Caco-2 (cell line): ENCODE results near the gene CRPPA. TPM values are rescaled to one million over a fixed set of nuclear protein-coding genes. Genes with fewer than 3 reads are reported as not detected.

ENCODE experiments used
- BruUV-seq: library from RNA; stranded (reverse); fragments of 400-500 nt; replicated peaks from 2 replicates; lab custom pipeline; 2021; lab: Mats Ljungman, UMichigan
- CTCF ChIA-PET: fragments of 300-600 bp; sonication (Branson Sonifier 250); formaldehyde crosslinking; loops from one replicate; lab custom pipeline; 2022; ENCODE audit warnings: antibody characterized with exemption; lab: Charles Lee
- POLR2A ChIA-PET: fragments of 300-600 bp; sonication (Branson Sonifier 250); formaldehyde crosslinking; loops from one replicate; lab custom pipeline; 2022; ENCODE audit warnings: antibody characterized with exemption; lab: Charles Lee
- DNase-seq, 2 experiments: peaks; one replicate each; pipeline versions ENCODE4 v3.0.0 to v3.0.0-alpha.2; 2020 to 2022
- H3K27me3 ChIP-seq: replicated peaks from 2 replicates; pipeline ENCODE4 v1.6.0; 2011; ENCODE audit warnings: low read length; ENCODE audit not compliant: control insufficient read depth, insufficient read depth
- H3K36me3 ChIP-seq: 2 replicates; pipeline ENCODE4 v1.5.1; 2011; ENCODE audit warnings: low read length; ENCODE audit not compliant: control insufficient read depth, insufficient read depth
- H3K4me1 ChIP-seq: fragments of 250-450 bp; sonication (Bioruptor Pico); 2 replicates; pipeline ENCODE4 v1.5.1; 2020; ENCODE audit warnings: mild to moderate bottlenecking
- H3K4me3 ChIP-seq: 2 replicates; pipeline ENCODE4 v1.5.1; 2011; ENCODE audit warnings: low read depth, mild to moderate bottlenecking, control low read depth, low read length
- H3K9me3 ChIP-seq: fragments of 250-450 bp; sonication (Bioruptor Pico); 2 replicates; pipeline ENCODE4 v1.5.1; 2020; ENCODE audit warnings: mild to moderate bottlenecking, moderate library complexity
- H3K27ac Mint-ChIP-seq: one replicate; pipeline ENCODE4 v1.8.0; 2022; ENCODE audit warnings: mixed read lengths; ENCODE audit not compliant: unreplicated experiment
- H3K27me3 Mint-ChIP-seq: one replicate; pipeline ENCODE4 v1.8.0; 2022; ENCODE audit warnings: mixed read lengths; ENCODE audit not compliant: insufficient read depth, unreplicated experiment
- H3K36me3 Mint-ChIP-seq: one replicate; pipeline ENCODE4 v1.8.0; 2022; ENCODE audit warnings: mild to moderate bottlenecking, mixed read lengths; ENCODE audit not compliant: insufficient read depth, unreplicated experiment
- H3K4me1 Mint-ChIP-seq: one replicate; pipeline ENCODE4 v1.8.0; 2022; ENCODE audit warnings: low read depth, mixed read lengths; ENCODE audit not compliant: unreplicated experiment
- H3K4me3 Mint-ChIP-seq: one replicate; pipeline ENCODE4 v1.8.0; 2022; ENCODE audit warnings: mild to moderate bottlenecking, moderate library complexity, mixed read lengths; ENCODE audit not compliant: unreplicated experiment
- H3K9me3 Mint-ChIP-seq: one replicate; pipeline ENCODE4 v1.8.0; 2022; ENCODE audit warnings: mixed read lengths; ENCODE audit not compliant: unreplicated experiment
- CTCF ChIP-seq, 2 experiments: fragments of 200-600 bp in 1 of 2; IDR thresholded peaks; 1 replicate in 1 of 2; 2 replicates in 1 of 2; pipeline versions ENCODE4 v1.5.1 to v1.8.0; 2011 to 2022; ENCODE audit warnings: antibody characterized with exemption in 1 of 2, control low read depth in 1 of 2, inconsistent platforms in 1 of 2, low read depth in 1 of 2, low read length in 1 of 2, mild to moderate bottlenecking in 1 of 2, moderate library complexity in 1 of 2; ENCODE audit not compliant: insufficient read depth in 1 of 2, severe bottlenecking in 1 of 2, unreplicated experiment in 1 of 2
- intact Hi-C: fragments of 100-400 bp; cut with micrococcal nuclease; formaldehyde crosslinking; loops from one replicate; pipeline ENCODE4 v1.10.0; 2022; ENCODE audit not compliant: unreplicated experiment
- total RNA-seq: library from RNA; stranded (reverse); gene quantifications from 2 replicates; pipeline ENCODE4 v1.2.3, GENCODE V29; 2022

The CRPPA gene
- total RNA-seq, 1 experiment from 2014 or later = 7.3 TPM

GRCh38 chr7:16422917-16423316 is 1.6 kb upstream of the CRPPA start:
- Mint-ChIP-seq H3K4me1 (peaks cover 23% of the 10 kb centered on the region), H3K27me3 (no peaks in the 10 kb centered on the region), H3K9me3 (no peaks in the 10 kb centered on the region), H3K4me3 (no peak overlapping the region), H3K27ac (peak overlapping the region; percentile 59), H3K36me3 (peaks cover 6% of the 10 kb centered on the region)
- no peak for TF ChIP-seq CTCF (IDR thresholded peaks at IDR 0.05; ENCODE audit: insufficient read depth in 1 of 2, low read depth in 1 of 2, low read length in 1 of 2, severe bottlenecking in 1 of 2, unreplicated experiment in 1 of 2)
- BruUV-seq = no TSS peak
- ChIA-PET POLR2A (no interaction called here), CTCF (no interaction called here)
- peaks cover 15% of the 10 kb centered on the region for H3K4me1 ChIP-seq
- no peaks in the 10 kb centered on the region for H3K36me3 ChIP-seq
- H3K9me3 ChIP-seq = no peaks in the 10 kb centered on the region
- DNase-seq = peak in 1 of 2 experiments; percentile 22
- H3K27me3 ChIP-seq = no peaks in the 10 kb centered on the region
- intact Hi-C loops = loop anchor here (5.0 kb wide), 4 partner anchors 151 to 656 kb away; partner anchors contain the start of genes ANKMY2 and BZW2
- no peak overlapping the region for H3K4me3 ChIP-seq

GRCh38 chr7:16422103-16422435 is 731 bp upstream of the CRPPA start:
- peaks cover 23% of the 10 kb centered on the region for H3K4me1 Mint-ChIP-seq
- intact Hi-C loops = loop anchor here (5.0 kb wide), 4 partner anchors 150 to 655 kb away; partner anchors contain the start of genes ANKMY2 and BZW2
- no peaks in the 10 kb centered on the region for H3K27me3 ChIP-seq
- H3K4me1 ChIP-seq = peaks cover 15% of the 10 kb centered on the region
- no peak for DNase-seq
- no peak for TF ChIP-seq CTCF (IDR thresholded peaks at IDR 0.05; ENCODE audit: insufficient read depth in 1 of 2, low read depth in 1 of 2, low read length in 1 of 2, severe bottlenecking in 1 of 2, unreplicated experiment in 1 of 2)
- H3K4me3 ChIP-seq = no peak overlapping the region
- H3K27ac Mint-ChIP-seq = peak overlapping the region; percentile 59
- H3K9me3 Mint-ChIP-seq = no peaks in the 10 kb centered on the region
- ChIA-PET POLR2A (no interaction called here), CTCF (no interaction called here)
- no peaks in the 10 kb centered on the region; the same call in 1 of the 2 replicates for H3K36me3 ChIP-seq
- H3K4me3 Mint-ChIP-seq = peak overlapping the region; percentile 86
- no peaks in the 10 kb centered on the region for H3K9me3 ChIP-seq
- H3K36me3 Mint-ChIP-seq = peaks cover 6% of the 10 kb centered on the region
- BruUV-seq = no TSS peak
- H3K27me3 Mint-ChIP-seq = no peaks in the 10 kb centered on the region

GRCh38 chr7:16420649-16421332 is 547 bp downstream of the CRPPA start:
- POLR2A ChIA-PET = interaction anchor here (0.6 to 1.6 kb wide), 9 partner anchors 8 to 1707 kb away, joined by 3 to 11 read pairs (median 3); partner anchors contain the start of gene SOSTDC1
- no peaks in the 10 kb centered on the region for H3K27me3 Mint-ChIP-seq
- H3K4me3 ChIP-seq = peak overlapping the region; percentile 67
- intact Hi-C loops = loop anchor here (1.0 to 5.0 kb wide), 6 partner anchors 148 to 653 kb away; partner anchors contain the start of genes ANKMY2 and BZW2
- TF ChIP-seq CTCF (IDR thresholded peaks at IDR 0.05; ENCODE audit: insufficient read depth in 1 of 2, low read depth in 1 of 2, low read length in 1 of 2, severe bottlenecking in 1 of 2, unreplicated experiment in 1 of 2) = peak; percentile 12 to 47
- no peaks in the 10 kb centered on the region; the same call in 1 of the 2 replicates for H3K36me3 ChIP-seq
- H3K27me3 ChIP-seq = no peaks in the 10 kb centered on the region
- H3K4me1 Mint-ChIP-seq = peaks cover 23% of the 10 kb centered on the region
- peak overlapping the region; percentile 86 for H3K4me3 Mint-ChIP-seq
- peak; percentile 90 to 94 for DNase-seq
- no TSS peak for BruUV-seq
- peak overlapping the region; percentile 59 for H3K27ac Mint-ChIP-seq
- H3K36me3 Mint-ChIP-seq = peaks cover 6% of the 10 kb centered on the region
- no peaks in the 10 kb centered on the region for H3K9me3 ChIP-seq
- CTCF ChIA-PET = interaction anchor here (1.3 to 2.0 kb wide), 3 partner anchors 122 to 343 kb away, joined by 4 to 15 read pairs (median 6); no protein-coding TSS in a partner anchor
- H3K9me3 Mint-ChIP-seq = no peaks in the 10 kb centered on the region
- peaks cover 16% of the 10 kb centered on the region for H3K4me1 ChIP-seq
